ENCODE data around the gene ZNF532. TPM values are rescaled to one million over a fixed set of nuclear protein-coding genes. Genes with fewer than 3 reads are reported as not detected.

ZNF532 gene
- total RNA-seq, 1 experiment from 2014 or later: 258 TPM

GRCh38 chr18:59013744-59014143, 149.1 kb downstream of the ZNF532 start:
- Histone ChIP-seq H2BK12ac (ENCODE audit: insufficient read length, low read depth, low read length) (no peak overlapping the region), H3K14ac (ENCODE audit: insufficient read depth, low read length) (no peak overlapping the region), H3K27ac (ENCODE audit: insufficient read length, low read depth, low read length) (no peak overlapping the region), H3K23ac (ENCODE audit: insufficient read length, low read depth, low read length) (no peak overlapping the region), H4K5ac (ENCODE audit: insufficient read length, low read depth, low read length) (no peak overlapping the region), H4K20me1 (ENCODE audit: control insufficient read depth, insufficient read depth, insufficient read length) (no peaks in the 10 kb centered on the region), H2BK15ac (ENCODE audit: low read depth, low read length) (no peak overlapping the region), H3K27me3 (ENCODE audit: insufficient read depth, low read length) (no peaks in the 10 kb centered on the region), H3K18ac (ENCODE audit: insufficient read length, low read depth, low read length) (no peak overlapping the region), H3K4ac (ENCODE audit: low read depth, low read length) (no peak overlapping the region), H2BK5ac (ENCODE audit: insufficient read length, low read length) (no peak overlapping the region), H3K4me1 (ENCODE audit: insufficient read depth, low read length) (peaks cover 4% of the 10 kb centered on the region; the same call in 1 of the 2 replicates), H2AFZ (ENCODE audit: low read length) (no peak overlapping the region), H3T11ph (ENCODE audit: low read length) (no peak overlapping the region), H3K56ac (ENCODE audit: insufficient read length, low read depth, low read length) (no peak overlapping the region), H3K4me2 (ENCODE audit: insufficient read depth, insufficient read length, low read length) (no peak overlapping the region), H4K91ac (ENCODE audit: insufficient read length, low read depth, low read length) (no peak overlapping the region), H3K79me2 (ENCODE audit: insufficient read depth, low read length) (no peaks in the 10 kb centered on the region), H3K23me2 (ENCODE audit: insufficient read length, low read depth, low read length, poor library complexity, severe bottlenecking) (no peaks in the 10 kb centered on the region), H2AK5ac (ENCODE audit: insufficient read length, low read length) (no peak overlapping the region), H3K79me1 (ENCODE audit: insufficient read depth, low read depth, low read length, poor library complexity, severe bottlenecking) (no peaks in the 10 kb centered on the region), H2BK20ac (ENCODE audit: low read depth, low read length, poor library complexity, severe bottlenecking) (no peak overlapping the region), H3K9me3 (ENCODE audit: control insufficient read depth, low read depth, low read length) (no peaks in the 10 kb centered on the region), H4K8ac (replicated peaks; ENCODE audit: insufficient read length, low read depth, low read length) (no peak overlapping the region), H3K9ac (ENCODE audit: extremely low read depth, insufficient read length, low read length) (no peak overlapping the region), H2BK120ac (ENCODE audit: low read depth, low read length, poor library complexity, severe bottlenecking) (no peak overlapping the region)
- no peak overlapping the region for H3K4me3 Mint-ChIP-seq
- peaks cover 19% of the 10 kb centered on the region in 2 experiments for H3K9me3 Mint-ChIP-seq
- no peak for DNase-seq
- H3K27me3 Mint-ChIP-seq (ENCODE audit: low read depth): no peaks in the 10 kb centered on the region; the same call in 1 of the 2 replicates
- H3K27ac Mint-ChIP-seq: no peak overlapping the region
- peaks cover 4 to 23% (median 14%) of the 10 kb centered on the region in 3 experiments; a peak in 6 of 7 replicates for H3K36me3 Mint-ChIP-seq (ENCODE audit: insufficient read depth in 1 of 3, low read depth in 3 of 3)
- TF ChIP-seq CTCF (conservative IDR thresholded peaks at IDR 0.05): no peak
- peaks cover 6 to 10% of the 10 kb centered on the region in 2 experiments for H3K4me1 Mint-ChIP-seq
- WGBS (ENCODE audit: extremely low coverage, insufficient read length, low lambda C conversion rate): no CpG with 5 or more reads among the region's 2 CpGs

Data from H9 (cell line).